Prostate gland (tissue), 2 donors: ENCODE data around the gene STAG2.

Source experiments
- CTCF ChIP-seq, 4 experiments: fragments of 200-600 bp in 2 of 4; fragments of 450-650 bp in 2 of 4; sonication (generic) in 2 of 4; IDR thresholded peaks; 1 replicate in 3 of 4; 2 replicates in 1 of 4; pipeline ENCODE4 v1.5.1; 2016 to 2019; ENCODE audit warnings: antibody characterized with exemption in 4 of 4, mild to moderate bottlenecking in 2 of 4, moderate library complexity in 2 of 4
- POLR2A ChIP-seq: fragments of 450-650 bp; IDR thresholded peaks from one replicate; pipeline ENCODE4 v1.6.1; 2016; ENCODE audit warnings: antibody characterized with exemption, mild to moderate bottlenecking
- POLR2AphosphoS5 ChIP-seq: sonication (generic); formaldehyde crosslinking; IDR thresholded peaks from one replicate; pipeline ENCODE4 v1.6.1; 2017; ENCODE audit warnings: antibody characterized with exemption

GRCh38 chrX:123990169-123990568, 28.7 kb downstream of the STAG2 start:
- TF ChIP-seq CTCF (IDR thresholded peaks at IDR 0.05), result no peak
- no peak for TF ChIP-seq POLR2A
- no peak for TF ChIP-seq POLR2AphosphoS5
